Panc1 (cell line): ENCODE data around the gene SLC30A4. TPM values are rescaled to one million over a fixed set of nuclear protein-coding genes. Genes with fewer than 3 reads are reported as not detected.

Source experiments
- ATAC-seq: fragments of 200-7000 bp; cut with Tn5 transposase; 2 replicates; pipeline ENCODE4 v1.9.1; 2020; ENCODE audit warnings: mild to moderate bottlenecking, moderate library complexity
- BruUV-seq: library from RNA; stranded (reverse); fragments of 400-500 nt; replicated peaks from 2 replicates; lab custom pipeline; 2021; lab: Mats Ljungman, UMichigan
- CTCF ChIA-PET: fragments of 300-600 bp; sonication (Branson Sonifier 250); formaldehyde crosslinking; loops from one replicate; lab custom pipeline; 2022; ENCODE audit warnings: antibody characterized with exemption; lab: Charles Lee
- POLR2A ChIA-PET: fragments of 300-600 bp; sonication (Branson Sonifier 250); formaldehyde crosslinking; loops from one replicate; lab custom pipeline; 2022; ENCODE audit warnings: antibody characterized with exemption; lab: Charles Lee
- DNase-seq: peaks from one replicate; pipeline ENCODE4 v3.0.0-alpha.2; 2010; ENCODE audit warnings: low read depth, low spot score
- H3K27ac ChIP-seq: 2 replicates; pipeline ENCODE4 v1.5.1; 2011; ENCODE audit warnings: mild to moderate bottlenecking, low read length, inconsistent platforms
- H3K27me3 ChIP-seq: fragments of 200-500 bp; sonication (Bioruptor generic); 2 replicates; pipeline ENCODE4 v1.6.0; 2014; ENCODE audit warnings: low read length, inconsistent platforms; ENCODE audit not compliant: control insufficient read depth, insufficient read depth
- H3K36me3 ChIP-seq: fragments of 200-500 bp; sonication (Bioruptor generic); 2 replicates; pipeline ENCODE4 v1.5.1; 2014; ENCODE audit warnings: inconsistent platforms, mild to moderate bottlenecking, low read length, moderate library complexity; ENCODE audit not compliant: control insufficient read depth, insufficient read depth
- H3K4me1 ChIP-seq: 2 replicates; pipeline ENCODE4 v1.5.1; 2011; ENCODE audit warnings: inconsistent platforms, mild to moderate bottlenecking, low read length, moderate library complexity; ENCODE audit not compliant: control insufficient read depth, insufficient read depth
- H3K4me3 ChIP-seq, 2 experiments: 2 replicates each; pipeline ENCODE4 v1.5.1; 2011 to 2012; ENCODE audit warnings: low read depth in 2 of 2, low read length in 2 of 2, mild to moderate bottlenecking in 2 of 2, inconsistent platforms in 1 of 2, moderate library complexity in 1 of 2
- H3K9me3 ChIP-seq: fragments of 200-500 bp; sonication (Bioruptor generic); 2 replicates; pipeline ENCODE4 v1.5.1; 2014; ENCODE audit warnings: low read depth, mild to moderate bottlenecking, inconsistent platforms, low read length, moderate library complexity; ENCODE audit not compliant: control insufficient read depth, insufficient read depth
- POLR2AphosphoS5 ChIP-seq: IDR thresholded peaks from 2 replicates; pipeline ENCODE4 v1.6.1; 2012; ENCODE audit warnings: mild to moderate bottlenecking, low read depth, low read length, moderate library complexity
- SIN3A ChIP-seq: IDR thresholded peaks from 2 replicates; pipeline ENCODE4 v1.6.1; 2012; ENCODE audit warnings: low read depth, mild to moderate bottlenecking, low read length, moderate library complexity, borderline replicate concordance; ENCODE audit not compliant: insufficient read depth
- TCF7L2 ChIP-seq: IDR thresholded peaks from 2 replicates; pipeline ENCODE4 v1.6.1; 2011; ENCODE audit warnings: mild to moderate bottlenecking, low read depth, low read length, inconsistent platforms
- in situ Hi-C: cut with HindIII; loops from 2 replicates; pipeline ENCODE4 v1.10.0; 2016; ENCODE audit warnings: low sequenced_read_pairs, low pct_unique_long_range_greater_than_20kb
- intact Hi-C: fragments of 100-400 bp; cut with micrococcal nuclease; formaldehyde crosslinking; loops from one replicate; pipeline ENCODE4 v1.10.0; 2022; ENCODE audit not compliant: unreplicated experiment
- total RNA-seq: library from RNA; stranded (reverse); gene quantifications from one replicate; pipeline ENCODE4 v1.2.1, GENCODE V29; 2021; ENCODE audit not compliant: unreplicated experiment
- TF ChIP-seq, protein P1 (sequence below): fragments of 450-650 bp; IDR thresholded peaks from 2 replicates; pipeline ENCODE4 v1.5.1; 2017; ENCODE audit warnings: mild to moderate bottlenecking
- TF ChIP-seq, protein P2 (sequence below), 2 experiments: IDR thresholded peaks; 2 replicates each; pipeline ENCODE4 v1.6.1; 2011 to 2012; ENCODE audit warnings: low read depth in 2 of 2, control low read depth in 1 of 2, low read length in 1 of 2, mild to moderate bottlenecking in 1 of 2, moderate library complexity in 1 of 2; ENCODE audit not compliant: insufficient read depth in 1 of 2

The SLC30A4 gene
- total RNA-seq, 1 experiment from 2014 or later: 9.3 TPM

DNA sequence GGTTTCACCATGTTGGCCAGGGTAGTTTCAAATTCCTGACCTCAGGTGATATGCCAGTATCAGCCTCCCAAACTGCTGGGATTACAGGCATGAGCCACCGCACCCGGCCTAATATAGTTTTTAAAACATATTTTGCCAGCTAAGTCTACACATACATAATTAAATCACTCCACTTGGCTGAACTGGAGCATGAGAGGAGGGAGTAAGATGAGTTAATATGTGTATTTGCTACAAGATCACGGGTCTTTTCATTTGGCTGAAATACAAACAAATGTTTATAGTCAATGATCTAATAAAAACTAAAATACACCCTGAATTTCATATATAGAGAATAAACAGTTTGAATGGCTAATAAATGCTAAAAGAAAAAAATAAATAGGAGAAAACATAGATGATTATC lies 25.3 kb downstream of the SLC30A4 start:
- BruUV-seq: no TSS peak
- H3K4me3 ChIP-seq: no peak overlapping the region
- intact Hi-C loops: no loop called here

DNA sequence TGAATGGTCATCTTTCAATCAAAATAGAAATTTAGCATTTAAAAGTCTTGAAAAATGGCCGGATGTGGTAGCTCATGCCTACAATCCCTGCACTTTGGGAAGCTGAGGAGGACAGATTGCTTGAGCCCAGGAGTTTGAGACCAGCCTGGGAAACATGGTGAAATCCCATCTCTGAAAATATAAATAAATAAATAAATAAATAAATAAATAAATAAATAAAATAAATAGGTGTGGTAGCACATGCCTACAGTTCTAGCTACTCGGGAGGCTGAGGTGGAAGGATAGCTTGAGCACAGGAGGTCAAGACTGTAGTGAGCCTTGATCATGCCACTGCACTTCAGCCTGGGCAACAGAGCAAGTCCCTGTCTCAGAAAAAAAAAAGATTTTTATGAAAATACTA lies 25.9 kb downstream of the SLC30A4 start:
- H3K9me3 ChIP-seq: no peaks in the 10 kb centered on the region
- no peak for DNase-seq
- no peak for TF ChIP-seq SIN3A
- no peak for TF ChIP-seq POLR2AphosphoS5
- TF ChIP-seq TCF7L2: no peak
- TF ChIP-seq, protein P1, sequence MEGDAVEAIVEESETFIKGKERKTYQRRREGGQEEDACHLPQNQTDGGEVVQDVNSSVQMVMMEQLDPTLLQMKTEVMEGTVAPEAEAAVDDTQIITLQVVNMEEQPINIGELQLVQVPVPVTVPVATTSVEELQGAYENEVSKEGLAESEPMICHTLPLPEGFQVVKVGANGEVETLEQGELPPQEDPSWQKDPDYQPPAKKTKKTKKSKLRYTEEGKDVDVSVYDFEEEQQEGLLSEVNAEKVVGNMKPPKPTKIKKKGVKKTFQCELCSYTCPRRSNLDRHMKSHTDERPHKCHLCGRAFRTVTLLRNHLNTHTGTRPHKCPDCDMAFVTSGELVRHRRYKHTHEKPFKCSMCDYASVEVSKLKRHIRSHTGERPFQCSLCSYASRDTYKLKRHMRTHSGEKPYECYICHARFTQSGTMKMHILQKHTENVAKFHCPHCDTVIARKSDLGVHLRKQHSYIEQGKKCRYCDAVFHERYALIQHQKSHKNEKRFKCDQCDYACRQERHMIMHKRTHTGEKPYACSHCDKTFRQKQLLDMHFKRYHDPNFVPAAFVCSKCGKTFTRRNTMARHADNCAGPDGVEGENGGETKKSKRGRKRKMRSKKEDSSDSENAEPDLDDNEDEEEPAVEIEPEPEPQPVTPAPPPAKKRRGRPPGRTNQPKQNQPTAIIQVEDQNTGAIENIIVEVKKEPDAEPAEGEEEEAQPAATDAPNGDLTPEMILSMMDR: no peak
- TF ChIP-seq, protein P2, sequence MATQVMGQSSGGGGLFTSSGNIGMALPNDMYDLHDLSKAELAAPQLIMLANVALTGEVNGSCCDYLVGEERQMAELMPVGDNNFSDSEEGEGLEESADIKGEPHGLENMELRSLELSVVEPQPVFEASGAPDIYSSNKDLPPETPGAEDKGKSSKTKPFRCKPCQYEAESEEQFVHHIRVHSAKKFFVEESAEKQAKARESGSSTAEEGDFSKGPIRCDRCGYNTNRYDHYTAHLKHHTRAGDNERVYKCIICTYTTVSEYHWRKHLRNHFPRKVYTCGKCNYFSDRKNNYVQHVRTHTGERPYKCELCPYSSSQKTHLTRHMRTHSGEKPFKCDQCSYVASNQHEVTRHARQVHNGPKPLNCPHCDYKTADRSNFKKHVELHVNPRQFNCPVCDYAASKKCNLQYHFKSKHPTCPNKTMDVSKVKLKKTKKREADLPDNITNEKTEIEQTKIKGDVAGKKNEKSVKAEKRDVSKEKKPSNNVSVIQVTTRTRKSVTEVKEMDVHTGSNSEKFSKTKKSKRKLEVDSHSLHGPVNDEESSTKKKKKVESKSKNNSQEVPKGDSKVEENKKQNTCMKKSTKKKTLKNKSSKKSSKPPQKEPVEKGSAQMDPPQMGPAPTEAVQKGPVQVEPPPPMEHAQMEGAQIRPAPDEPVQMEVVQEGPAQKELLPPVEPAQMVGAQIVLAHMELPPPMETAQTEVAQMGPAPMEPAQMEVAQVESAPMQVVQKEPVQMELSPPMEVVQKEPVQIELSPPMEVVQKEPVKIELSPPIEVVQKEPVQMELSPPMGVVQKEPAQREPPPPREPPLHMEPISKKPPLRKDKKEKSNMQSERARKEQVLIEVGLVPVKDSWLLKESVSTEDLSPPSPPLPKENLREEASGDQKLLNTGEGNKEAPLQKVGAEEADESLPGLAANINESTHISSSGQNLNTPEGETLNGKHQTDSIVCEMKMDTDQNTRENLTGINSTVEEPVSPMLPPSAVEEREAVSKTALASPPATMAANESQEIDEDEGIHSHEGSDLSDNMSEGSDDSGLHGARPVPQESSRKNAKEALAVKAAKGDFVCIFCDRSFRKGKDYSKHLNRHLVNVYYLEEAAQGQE (IDR thresholded peaks at IDR 0.05; ENCODE audit: insufficient read depth in 1 of 2, low read depth in 2 of 2, low read length in 1 of 2): no peak
- intact Hi-C loops: no loop called here
- H3K27me3 ChIP-seq: no peaks in the 10 kb centered on the region
- no peaks in the 10 kb centered on the region for H3K36me3 ChIP-seq
- CTCF ChIA-PET: no interaction called here
- POLR2A ChIA-PET: no interaction called here
- in situ Hi-C loops: no loop called here
- no peak overlapping the region for H3K4me3 ChIP-seq
- ATAC-seq: no peak
- BruUV-seq: no TSS peak
- no peak overlapping the region for H3K27ac ChIP-seq
- no peaks in the 10 kb centered on the region for H3K4me1 ChIP-seq

More for the DNA sequence above, 25.3 kb downstream of the SLC30A4 start:
- Histone ChIP-seq H3K36me3 (no peaks in the 10 kb centered on the region), H3K9me3 (no peaks in the 10 kb centered on the region), H3K27ac (no peak overlapping the region), H3K4me1 (no peaks in the 10 kb centered on the region), H3K27me3 (no peaks in the 10 kb centered on the region)
- ChIA-PET CTCF (no interaction called here), POLR2A (no interaction called here)
- TF ChIP-seq TCF7L2 (no peak), POLR2AphosphoS5 (no peak), SIN3A (no peak)
- TF ChIP-seq, protein P2 (IDR thresholded peaks at IDR 0.05; ENCODE audit: insufficient read depth in 1 of 2, low read depth in 2 of 2, low read length in 1 of 2): no peak
- TF ChIP-seq, protein P1: no peak
- DNase-seq (no peak), ATAC-seq (no peak)
- in situ Hi-C loops: no loop called here
